HG02678 (cell line): ENCODE data around the gene KBTBD2.
"Not testable (repeated sequence)": the region's sequence is repeated elsewhere in the genome, so short reads cannot be mapped to it uniquely, and the experiment has no call there.

Experiments
- ATAC-seq: cut with Tn5 transposase; IDR thresholded peaks from one replicate; pipeline ENCODE4 v1.9.1; 2021; ENCODE audit warnings: mild to moderate bottlenecking, moderate library complexity; ENCODE audit not compliant: unreplicated experiment

KBTBD2 gene

GRCh38 chr7:32893722-32894121, 2.2 kb upstream of the KBTBD2 start:
- no peak for ATAC-seq

DNA sequence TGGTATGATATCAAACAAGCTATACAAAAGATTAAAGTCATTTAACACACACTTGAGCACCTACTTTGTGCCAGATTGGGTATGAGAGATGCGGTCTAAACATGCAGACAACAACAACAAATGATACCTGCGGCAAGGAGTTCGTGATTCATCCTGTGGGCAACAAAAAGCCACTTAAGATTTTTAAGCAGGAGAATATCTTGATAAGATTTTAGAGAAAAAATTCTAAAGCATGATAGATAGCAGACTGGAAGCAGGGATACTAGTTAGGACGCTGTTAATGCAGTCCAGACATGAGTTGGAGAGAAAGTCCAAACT, 1.6 kb upstream of the KBTBD2 start:
- ATAC-seq = no peak

DNA sequence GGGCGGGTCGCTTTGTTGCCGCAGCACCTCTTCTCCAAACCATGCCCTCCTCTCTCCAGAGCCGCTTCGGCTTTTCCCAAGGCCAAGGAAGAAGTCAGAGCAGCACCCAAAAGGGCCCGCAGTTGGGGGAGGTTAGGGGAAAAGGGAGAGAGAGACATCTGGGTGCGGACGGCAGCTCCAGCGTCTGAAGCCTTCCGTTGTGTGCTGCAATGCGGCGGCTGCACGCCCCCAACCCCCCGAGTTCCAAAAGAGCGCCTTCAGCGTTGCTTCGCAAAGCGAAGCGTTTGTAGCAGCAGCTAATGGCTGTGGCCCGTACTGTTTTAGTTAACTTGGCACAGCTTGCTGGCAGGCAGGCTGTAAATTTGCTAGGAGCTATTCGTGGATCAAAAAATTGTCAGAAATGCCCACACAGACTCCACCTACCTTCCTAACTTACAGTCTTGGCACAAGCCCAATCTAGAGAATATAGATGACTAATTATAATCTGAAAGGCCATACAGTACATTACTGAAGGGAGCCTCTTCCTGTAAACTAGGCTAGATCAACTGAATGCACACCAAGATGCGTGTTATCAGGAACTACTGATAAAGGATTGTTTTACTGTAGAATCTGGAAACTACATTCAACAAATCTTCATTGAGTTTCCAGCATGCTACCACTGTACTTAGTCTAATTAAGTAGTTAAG, 1.1 kb upstream of the KBTBD2 start:
- no peak for ATAC-seq

GRCh38 chr7:32891800-32892520, 400 bp upstream of the KBTBD2 start:
- ATAC-seq = peak; percentile 51

DNA sequence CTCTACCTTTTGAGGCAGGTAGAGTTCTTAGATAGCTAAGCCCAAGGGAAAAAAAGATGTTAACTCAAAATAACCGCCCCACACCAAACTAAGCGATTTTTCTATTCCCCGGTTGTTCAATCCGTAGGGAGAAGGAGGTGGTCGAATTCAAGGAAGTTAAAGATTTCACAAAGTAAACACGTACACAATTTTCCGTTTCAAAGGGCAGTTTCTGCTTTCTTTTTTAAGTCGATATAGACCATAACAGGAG, 842 bp downstream of the KBTBD2 start:
- ATAC-seq = no peak

DNA sequence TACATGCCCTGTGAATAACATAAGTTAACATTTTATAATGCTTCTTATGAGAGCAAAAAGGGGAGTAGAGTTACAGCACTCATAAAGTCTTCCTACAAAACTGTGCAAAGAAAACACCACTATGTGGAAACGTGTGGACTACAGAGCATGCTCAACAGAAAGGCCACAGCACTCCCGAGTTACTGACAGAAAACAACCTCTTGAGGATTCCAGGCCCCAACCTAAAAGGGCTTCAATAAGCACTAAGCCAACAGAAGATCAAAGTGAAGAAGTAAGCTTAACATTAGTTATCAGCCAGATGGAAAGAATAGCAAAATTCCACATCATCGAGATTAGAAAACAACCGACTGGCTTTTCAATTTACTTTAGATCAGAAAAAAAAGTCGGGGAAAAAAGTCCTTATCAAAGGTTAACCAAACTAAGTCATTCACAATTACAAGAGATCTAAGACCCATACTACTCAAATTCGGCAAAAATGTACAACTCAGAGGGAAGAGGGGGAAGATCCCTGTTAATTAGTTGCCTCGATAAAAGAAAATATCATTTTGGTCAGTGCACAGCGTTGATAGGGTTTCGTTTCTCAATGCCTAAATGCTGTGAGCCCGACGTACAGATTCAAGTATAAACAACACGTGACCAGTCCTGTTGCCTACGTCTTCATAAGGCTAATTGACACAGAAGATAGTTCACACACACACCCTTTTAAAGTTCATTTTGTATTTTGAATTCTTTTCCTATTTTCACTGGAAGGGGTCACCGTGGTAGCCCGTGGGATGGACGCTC, 1.4 kb downstream of the KBTBD2 start:
- ATAC-seq = peak; percentile 27

GRCh38 chr7:32888505-32888904, 3.1 kb downstream of the KBTBD2 start:
- ATAC-seq = no peak

GRCh38 chr7:32887395-32887794, 4.2 kb downstream of the KBTBD2 start:
- no peak for ATAC-seq

GRCh38 chr7:32881074-32881982, 10.2 kb downstream of the KBTBD2 start:
- no peak for ATAC-seq

GRCh38 chr7:32879460-32879859, 12.1 kb downstream of the KBTBD2 start:
- ATAC-seq = no peak

- ATAC-seq = not testable (repeated sequence)
These were observed 13.5 kb downstream of the KBTBD2 start for GRCh38 chr7:32878023-32878422.

- no peak for ATAC-seq
These were observed 19.1 kb downstream of the KBTBD2 start for GRCh38 chr7:32872421-32872820.

DNA sequence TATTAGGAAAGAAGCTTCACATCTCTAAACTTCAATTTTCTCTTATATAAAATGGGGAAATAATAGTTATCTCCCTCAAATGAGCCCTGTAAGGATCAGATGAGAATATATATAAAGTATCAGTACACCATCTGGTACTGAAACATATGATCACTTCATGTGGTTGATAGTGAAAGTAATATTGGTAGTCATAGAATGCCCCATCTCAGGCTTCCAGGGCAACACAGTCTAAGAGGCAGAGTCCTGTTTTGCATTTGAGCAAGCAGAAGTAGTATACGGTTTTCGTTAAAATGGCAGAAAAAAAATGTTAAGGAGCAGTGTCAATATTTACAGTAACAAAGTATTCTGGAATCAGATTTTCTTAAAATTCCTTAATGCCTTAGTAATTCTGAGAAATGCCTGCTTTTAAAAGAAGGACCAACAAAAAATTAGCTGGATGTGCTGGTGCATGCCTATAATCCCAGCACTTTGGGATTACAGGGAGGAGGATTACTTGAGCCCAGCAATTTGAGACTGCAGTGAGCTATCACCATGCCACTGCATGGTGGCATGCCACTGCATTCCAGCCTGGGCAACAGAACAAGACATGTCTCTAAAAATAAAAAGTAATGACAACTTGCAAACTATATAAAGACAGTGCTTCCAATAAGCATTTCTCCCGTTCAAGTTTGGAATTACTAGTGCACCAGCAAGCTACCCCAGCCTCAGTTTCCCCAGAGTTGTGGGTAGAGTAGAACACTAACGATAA, 19.8 kb downstream of the KBTBD2 start:
- ATAC-seq = peak; percentile 76

DNA sequence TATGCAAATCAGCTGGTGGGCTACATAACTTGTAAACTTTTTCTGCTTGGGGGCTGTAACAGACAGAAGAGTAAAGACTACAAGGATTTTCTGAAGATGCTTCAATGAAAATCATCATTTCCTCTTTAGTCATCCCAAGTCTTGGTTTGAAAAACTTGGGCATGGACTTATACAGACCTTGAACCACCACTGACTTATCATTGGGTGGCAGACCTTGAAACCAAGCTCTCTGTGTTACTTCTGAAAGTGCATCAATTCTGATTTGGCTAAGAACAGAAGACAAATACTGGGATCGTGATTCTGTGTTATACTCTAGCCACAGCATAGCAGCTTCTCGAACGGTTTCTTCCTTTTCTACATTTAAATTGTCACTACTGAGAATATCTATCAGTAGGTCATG, 21.3 kb downstream of the KBTBD2 start:
- ATAC-seq = no peak

- no peak for ATAC-seq
These were observed 21.8 kb downstream of the KBTBD2 start for GRCh38 chr7:32869716-32870115.

GRCh38 chr7:32868116-32868515, 23.4 kb downstream of the KBTBD2 start:
- no peak for ATAC-seq

DNA sequence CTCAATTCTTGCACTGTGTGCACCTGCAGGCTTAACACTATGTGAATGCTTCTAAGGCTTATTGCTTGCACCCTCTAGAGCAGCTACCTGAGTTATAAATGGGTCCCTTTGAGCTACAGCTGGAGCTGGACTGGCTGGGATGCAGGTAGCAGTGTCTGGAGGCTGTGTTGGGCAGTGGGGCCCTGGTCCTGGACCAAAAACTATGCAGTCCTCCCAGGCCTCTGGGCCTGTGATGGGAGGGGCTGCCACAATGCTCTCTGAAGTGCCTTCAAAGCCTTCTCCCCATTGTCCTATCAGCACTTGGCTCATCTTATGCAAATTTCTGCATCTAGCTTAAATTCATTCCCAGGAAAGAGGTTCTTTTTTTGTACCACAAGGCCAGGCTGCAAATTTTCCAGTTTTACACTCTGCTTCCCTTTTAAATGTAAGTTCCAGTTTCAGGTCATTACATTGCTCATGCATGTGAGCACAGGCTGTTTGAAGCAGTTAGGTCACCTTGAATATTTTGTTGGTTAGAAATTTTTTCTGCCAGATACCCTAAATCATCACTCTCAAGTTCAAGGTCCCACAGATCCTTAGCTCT, 26.0 kb downstream of the KBTBD2 start:
- no peak for ATAC-seq

DNA sequence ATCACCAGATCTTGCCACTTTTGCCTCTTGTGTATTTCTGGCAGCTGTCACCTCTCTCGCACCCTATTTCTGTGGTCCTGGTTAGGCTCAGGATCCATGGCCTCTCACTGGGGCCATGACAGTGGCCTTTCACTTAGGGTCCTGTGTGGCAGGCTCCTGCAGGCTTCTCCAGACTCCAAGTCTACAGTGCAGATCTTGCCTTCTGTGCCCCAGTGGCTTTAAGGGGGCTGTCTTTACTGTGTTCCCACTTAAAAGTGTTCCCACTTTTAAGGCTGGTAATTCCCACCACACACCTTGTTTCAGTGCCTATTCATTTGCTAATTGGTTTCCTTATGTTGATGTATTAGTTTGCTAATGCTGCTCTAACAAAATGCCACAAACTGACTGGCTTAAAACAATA, 27.7 kb downstream of the KBTBD2 start:
- ATAC-seq = not testable (repeated sequence)

DNA sequence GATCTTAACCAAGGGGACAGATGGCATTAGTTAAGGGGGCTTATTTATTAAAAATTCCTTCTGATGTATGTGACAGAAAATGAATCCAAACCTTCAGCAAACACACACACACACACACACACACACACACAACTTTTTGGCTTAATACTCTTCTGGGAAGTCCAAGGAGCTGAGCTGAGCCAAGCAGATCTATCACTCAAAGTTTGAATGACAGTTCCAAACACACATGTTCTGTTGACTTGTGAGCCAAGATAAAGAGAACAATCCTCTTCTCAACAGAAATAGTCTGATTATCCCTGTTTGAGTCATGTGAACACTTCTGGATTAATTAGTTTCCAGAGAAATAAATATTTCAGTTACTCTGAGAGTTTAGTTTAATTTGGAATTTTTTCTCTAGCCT, 31.5 kb downstream of the KBTBD2 start:
- no peak for ATAC-seq

DNA sequence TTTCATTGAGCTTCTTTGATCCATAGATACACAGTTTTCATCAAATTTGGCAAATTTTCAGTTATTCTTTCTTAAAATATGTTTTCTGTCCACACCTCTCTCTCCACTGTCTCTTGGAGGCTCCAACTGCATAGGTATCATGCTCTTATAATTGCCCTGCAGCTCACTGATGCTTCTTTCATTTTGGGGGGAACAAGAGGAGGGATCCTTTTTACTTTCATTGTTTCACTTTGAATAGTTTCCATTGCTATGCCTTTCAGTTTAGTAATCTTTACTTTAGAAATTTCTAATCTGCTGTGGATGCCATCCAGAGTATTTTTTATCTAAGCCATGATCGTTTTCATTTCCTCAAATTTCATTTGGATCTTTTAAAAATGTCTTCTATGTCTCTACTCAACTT, 32.9 kb downstream of the KBTBD2 start:
- no peak for ATAC-seq
